ENCODE data around the gene ARFGAP3. TPM values are rescaled to one million over a fixed set of nuclear protein-coding genes. Genes with fewer than 3 reads are reported as not detected.
"Not testable (repeated sequence)": the region's sequence is repeated elsewhere in the genome, so short reads cannot be mapped to it uniquely, and the experiment has no call there.

The ARFGAP3 gene
- total RNA-seq, 2 experiments from 2014 or later: 34.5 to 38.0 TPM

DNA sequence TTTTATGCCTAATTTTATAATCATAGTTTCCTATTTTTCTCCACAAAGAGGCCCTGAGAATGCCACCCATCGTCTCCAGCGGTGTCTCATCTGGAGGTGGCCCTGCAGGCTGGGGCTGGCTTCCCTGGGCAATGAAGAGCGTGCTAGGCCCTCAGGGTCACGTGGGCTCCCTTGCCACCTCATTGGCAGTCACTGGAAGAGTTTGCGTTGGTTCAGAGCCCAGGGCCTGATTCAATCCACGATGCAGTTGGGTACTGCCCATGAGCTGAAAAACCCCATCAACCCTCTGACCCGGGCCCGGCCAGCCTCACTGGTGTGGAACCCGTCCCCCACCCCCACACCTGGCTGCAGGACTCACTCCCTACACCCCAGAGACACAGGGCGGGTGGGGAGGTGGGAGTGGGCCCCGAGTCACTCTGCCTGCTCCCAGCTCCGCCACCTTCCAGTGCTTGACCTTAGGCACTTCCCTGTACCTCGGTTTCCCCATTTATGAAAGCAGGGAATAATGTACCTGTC, 93.0 kb downstream of the ARFGAP3 start:
- POLR2A ChIA-PET: no interaction called here
- DNase-seq: no peak
- no peak for ATAC-seq (ENCODE audit: low read depth)
- no peaks in the 10 kb centered on the region for H3K36me3 Mint-ChIP-seq
- H3K4me1 Mint-ChIP-seq: no peaks in the 10 kb centered on the region
- H3K27ac Mint-ChIP-seq: no peak overlapping the region
- no peak overlapping the region for H3K4me3 Mint-ChIP-seq
- no peaks in the 10 kb centered on the region for H3K9me3 Mint-ChIP-seq
- H3K27me3 Mint-ChIP-seq: peaks cover 2% of the 10 kb centered on the region

DNA sequence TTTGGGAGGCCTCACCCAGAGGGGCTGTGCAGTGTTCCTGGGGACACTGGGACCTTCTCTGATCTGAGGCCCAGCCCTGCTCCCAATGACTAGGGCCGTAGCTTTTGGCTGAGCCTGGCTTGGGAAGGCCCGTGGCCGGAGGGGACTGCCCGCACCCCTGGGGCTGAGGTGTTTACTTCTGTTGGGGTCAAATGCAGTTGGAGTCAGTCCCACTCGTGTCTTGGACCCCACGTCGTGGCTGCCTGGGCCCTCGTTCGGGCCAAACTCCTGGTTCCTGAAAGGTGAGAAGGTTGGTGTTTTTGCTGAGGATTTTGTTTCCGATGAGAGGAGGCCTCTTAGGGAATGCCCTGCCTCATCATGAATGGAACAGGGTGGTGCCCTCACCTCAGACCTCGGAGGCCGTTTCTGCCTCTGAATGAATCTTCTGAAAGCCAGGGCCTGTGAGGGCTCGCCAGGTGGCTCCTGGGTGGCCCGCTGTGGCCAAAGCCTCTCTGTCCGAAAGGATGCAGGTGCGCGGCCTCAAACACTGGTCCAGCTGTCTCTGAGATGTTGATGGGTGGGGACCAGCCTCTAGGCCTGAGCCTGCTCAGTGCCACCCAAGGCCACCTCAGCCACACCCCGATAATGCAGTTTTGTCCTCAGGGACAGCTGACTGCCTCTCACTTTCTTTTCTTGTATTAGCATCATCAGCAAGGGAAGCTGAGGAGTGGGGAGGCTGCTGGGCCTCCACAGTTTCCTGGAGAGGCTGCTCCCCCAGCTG, 96.1 kb downstream of the ARFGAP3 start:
- DNase-seq (no peak), ATAC-seq (ENCODE audit: low read depth) (no peak)
- Mint-ChIP-seq H3K9me3 (no peaks in the 10 kb centered on the region), H3K27me3 (peaks cover 7% of the 10 kb centered on the region), H3K4me3 (no peak overlapping the region), H3K36me3 (no peaks in the 10 kb centered on the region), H3K27ac (no peak overlapping the region), H3K4me1 (no peaks in the 10 kb centered on the region)
- POLR2A ChIA-PET: no interaction called here

DNA sequence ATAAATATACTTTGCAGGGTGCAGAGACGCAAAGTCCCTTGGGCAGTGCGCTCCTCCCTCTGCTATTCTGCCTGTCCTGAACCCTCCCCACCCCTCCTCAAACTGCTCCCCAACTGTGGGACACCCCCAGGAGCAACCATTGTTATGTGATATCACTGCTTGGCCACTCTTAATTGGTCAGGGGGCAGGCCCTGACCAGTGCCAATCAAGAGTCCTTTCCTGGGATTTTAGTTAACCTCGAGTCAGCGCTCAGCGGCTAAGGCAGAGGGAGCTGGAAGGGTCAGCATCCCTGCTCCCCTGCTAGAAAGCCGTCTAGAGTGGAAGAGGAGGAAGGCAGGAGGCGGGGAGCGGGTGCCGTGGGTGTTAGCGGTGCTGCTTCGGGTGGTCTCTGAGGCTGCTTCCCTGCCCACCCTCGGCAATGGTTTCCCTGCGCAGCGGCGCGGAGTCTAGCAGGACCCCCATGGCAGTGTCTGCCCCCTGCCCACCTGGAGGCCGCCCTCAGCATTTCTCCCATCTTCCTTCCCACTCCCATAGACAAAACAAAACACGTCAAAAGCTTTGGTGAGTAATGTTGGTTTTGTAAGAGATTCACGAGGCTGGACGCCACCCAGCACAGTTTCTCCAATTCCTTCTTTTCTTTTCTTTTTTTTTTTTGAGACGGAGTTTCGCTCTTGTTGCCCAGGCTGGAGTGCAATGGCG, 98.0 kb downstream of the ARFGAP3 start:
- Mint-ChIP-seq H3K9me3 (no peaks in the 10 kb centered on the region), H3K27ac (peak overlapping the region; percentile 32), H3K4me1 (no peaks in the 10 kb centered on the region), H3K27me3 (peaks cover 7% of the 10 kb centered on the region), H3K4me3 (no peak overlapping the region), H3K36me3 (no peaks in the 10 kb centered on the region)
- DNase-seq: no peak
- ATAC-seq (ENCODE audit: low read depth): no peak
- POLR2A ChIA-PET: no interaction called here

DNA sequence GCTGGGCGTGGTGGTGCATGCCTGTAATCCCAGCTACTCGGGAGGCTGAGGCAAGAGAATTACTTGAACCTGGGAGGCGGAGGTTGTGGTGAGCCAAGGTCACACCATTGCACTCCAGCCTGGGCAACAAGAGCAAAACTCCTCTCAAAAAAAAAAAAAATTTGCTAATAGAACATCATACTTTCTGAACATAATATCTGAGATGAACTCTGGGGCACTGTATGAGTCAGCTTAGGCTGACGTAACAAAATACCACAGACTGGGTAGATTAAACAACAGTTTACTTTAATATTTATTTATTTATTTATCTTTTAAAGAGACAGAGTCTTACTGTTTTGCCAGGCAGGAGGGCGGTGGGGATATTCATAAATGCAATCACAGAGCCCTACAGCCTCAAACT, 101.5 kb downstream of the ARFGAP3 start:
- not testable (repeated sequence) for H3K9me3 Mint-ChIP-seq; H3K27ac Mint-ChIP-seq; H3K4me3 Mint-ChIP-seq; H3K27me3 Mint-ChIP-seq; ATAC-seq (ENCODE audit: low read depth); DNase-seq; H3K36me3 Mint-ChIP-seq; H3K4me1 Mint-ChIP-seq
- POLR2A ChIA-PET: interaction anchor here (0.6 to 0.7 kb wide), 2 partner anchors 143 to 549 kb away, joined by 3 to 4 read pairs; no protein-coding TSS in a partner anchor

DNA sequence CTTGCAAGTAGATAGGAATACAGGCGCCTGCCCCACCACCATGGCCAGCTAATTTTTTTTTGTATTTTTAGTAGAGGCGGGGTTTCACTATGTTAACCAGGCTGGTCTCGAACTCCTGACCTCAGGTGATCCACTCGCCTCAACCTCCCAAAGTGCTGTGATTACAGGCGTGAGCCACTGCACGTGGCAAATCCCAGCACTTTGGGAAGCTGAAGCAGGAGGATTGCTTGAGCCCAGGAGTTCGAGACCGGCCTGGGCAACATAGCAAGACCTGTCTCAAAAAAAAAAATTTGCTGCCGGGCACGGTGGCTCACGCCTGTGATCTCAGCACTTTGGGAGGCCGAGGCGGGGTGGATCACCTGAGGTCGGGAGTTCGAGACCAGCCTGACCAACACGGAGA, 102.0 kb downstream of the ARFGAP3 start:
- not testable (repeated sequence) for H3K4me3 Mint-ChIP-seq; H3K9me3 Mint-ChIP-seq; H3K27ac Mint-ChIP-seq; DNase-seq; H3K36me3 Mint-ChIP-seq; H3K4me1 Mint-ChIP-seq; H3K27me3 Mint-ChIP-seq; ATAC-seq (ENCODE audit: low read depth)
- POLR2A ChIA-PET: interaction anchor here (0.7 kb wide), 1 partner anchor 548 kb away, joined by 3 read pairs; no protein-coding TSS in a partner anchor

DNA sequence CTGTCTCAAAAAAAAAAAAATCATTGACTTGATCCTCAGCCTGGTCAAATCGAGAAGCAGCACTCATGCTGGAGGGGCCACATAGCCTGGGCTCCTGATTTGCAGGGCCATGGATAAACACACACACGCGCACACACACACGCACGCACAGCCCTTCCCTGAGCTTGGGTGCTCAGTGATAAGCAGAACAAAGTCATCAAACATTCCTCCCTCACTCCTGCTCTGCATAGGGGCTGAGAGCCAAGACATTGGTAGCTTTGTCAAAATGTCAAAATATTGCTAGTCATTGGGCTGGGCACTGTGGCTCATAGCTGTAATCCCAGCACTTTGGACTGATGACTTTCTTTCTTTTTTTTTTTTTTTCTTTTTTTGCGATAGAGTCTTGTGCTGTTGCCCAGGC, 102.4 kb downstream of the ARFGAP3 start:
- Mint-ChIP-seq H3K4me3 (no peak overlapping the region), H3K27me3 (peaks cover 5% of the 10 kb centered on the region), H3K27ac (no peak overlapping the region), H3K4me1 (no peaks in the 10 kb centered on the region), H3K36me3 (no peaks in the 10 kb centered on the region), H3K9me3 (no peaks in the 10 kb centered on the region)
- POLR2A ChIA-PET: no interaction called here
- DNase-seq (no peak), ATAC-seq (ENCODE audit: low read depth) (no peak)

DNA sequence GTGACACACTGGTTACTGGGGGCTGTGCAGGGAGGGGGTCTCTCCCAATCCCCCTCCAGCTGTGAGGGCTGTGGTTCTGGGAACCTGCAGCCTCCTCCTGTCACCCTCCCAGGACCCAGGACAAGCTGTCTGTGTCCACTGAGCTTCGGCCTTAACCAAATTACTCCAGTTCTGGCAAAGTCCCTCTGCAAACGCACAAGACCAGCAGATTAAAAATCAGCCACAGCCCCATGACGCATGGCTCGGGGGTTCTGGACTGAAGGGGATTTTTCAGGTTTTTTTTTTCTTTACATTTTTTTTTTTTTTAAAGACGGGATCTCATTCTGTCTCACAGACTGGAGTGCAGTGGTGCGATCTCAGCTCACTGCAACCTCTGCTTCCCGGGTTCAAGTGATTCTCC, 104.2 kb downstream of the ARFGAP3 start:
- POLR2A ChIA-PET: interaction anchor here (0.6 kb wide), 1 partner anchor 357 kb away, joined by 4 read pairs; no protein-coding TSS in a partner anchor
- Mint-ChIP-seq H3K9me3 (no peaks in the 10 kb centered on the region), H3K4me3 (no peak overlapping the region), H3K27me3 (peaks cover 4% of the 10 kb centered on the region), H3K27ac (no peak overlapping the region), H3K36me3 (no peaks in the 10 kb centered on the region), H3K4me1 (no peaks in the 10 kb centered on the region)
- no peak for DNase-seq
- no peak for ATAC-seq (ENCODE audit: low read depth)

DNA sequence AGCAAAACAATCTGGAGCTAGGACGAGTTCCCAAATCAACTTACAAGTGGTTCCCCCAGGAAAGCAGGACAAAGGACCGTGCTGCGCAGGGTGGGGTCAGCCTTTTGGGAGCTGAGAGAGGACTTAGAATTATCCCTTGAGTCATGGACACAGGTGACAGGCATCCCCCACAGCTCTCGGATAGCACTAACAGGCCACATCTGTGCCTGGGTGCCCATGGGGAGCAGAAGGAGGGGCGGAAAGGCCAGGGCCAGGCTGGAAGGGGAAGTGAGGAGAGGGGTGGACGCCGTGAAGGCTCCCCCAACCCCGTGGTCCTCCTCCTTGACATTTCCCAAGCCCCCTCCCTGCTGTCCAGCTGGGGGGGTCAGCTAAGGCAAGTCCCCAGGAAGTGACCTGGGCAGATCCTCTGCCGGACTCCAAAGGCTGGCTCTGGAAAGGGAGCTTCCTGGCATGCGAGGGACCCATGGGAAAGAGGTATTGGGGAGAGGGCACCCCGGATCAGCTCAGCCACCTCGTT, 104.8 kb downstream of the ARFGAP3 start:
- no peaks in the 10 kb centered on the region for H3K9me3 Mint-ChIP-seq
- no peak overlapping the region for H3K4me3 Mint-ChIP-seq
- POLR2A ChIA-PET: no interaction called here
- no peaks in the 10 kb centered on the region for H3K27me3 Mint-ChIP-seq
- H3K36me3 Mint-ChIP-seq: no peaks in the 10 kb centered on the region
- H3K4me1 Mint-ChIP-seq: no peaks in the 10 kb centered on the region
- no peak for ATAC-seq (ENCODE audit: low read depth)
- DNase-seq: no peak
- H3K27ac Mint-ChIP-seq: no peak overlapping the region

DNA sequence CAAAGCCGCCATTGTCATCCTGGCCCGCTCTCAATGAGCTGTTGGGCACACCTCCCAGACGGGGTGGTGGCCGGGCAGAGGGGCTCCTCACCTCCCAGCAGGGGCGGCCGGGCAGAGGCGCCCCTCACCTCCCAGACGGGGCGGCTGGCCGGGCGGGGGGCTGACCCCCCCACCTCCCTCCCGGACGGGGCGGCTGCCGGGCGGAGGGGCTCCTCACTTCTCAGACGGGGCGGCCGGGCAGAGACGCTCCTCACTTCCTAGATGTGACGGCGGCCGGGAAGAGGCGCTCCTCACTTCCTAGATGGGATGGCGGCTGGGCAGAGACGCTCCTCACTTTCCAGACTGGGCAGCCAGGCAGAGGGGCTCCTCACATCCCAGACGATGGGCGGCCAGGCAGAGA, 106.7 kb downstream of the ARFGAP3 start:
- H3K27ac Mint-ChIP-seq; H3K9me3 Mint-ChIP-seq; H3K4me3 Mint-ChIP-seq; DNase-seq; H3K4me1 Mint-ChIP-seq; H3K36me3 Mint-ChIP-seq; H3K27me3 Mint-ChIP-seq; POLR2A ChIA-PET; ATAC-seq (ENCODE audit: low read depth): not testable (repeated sequence)

DNA sequence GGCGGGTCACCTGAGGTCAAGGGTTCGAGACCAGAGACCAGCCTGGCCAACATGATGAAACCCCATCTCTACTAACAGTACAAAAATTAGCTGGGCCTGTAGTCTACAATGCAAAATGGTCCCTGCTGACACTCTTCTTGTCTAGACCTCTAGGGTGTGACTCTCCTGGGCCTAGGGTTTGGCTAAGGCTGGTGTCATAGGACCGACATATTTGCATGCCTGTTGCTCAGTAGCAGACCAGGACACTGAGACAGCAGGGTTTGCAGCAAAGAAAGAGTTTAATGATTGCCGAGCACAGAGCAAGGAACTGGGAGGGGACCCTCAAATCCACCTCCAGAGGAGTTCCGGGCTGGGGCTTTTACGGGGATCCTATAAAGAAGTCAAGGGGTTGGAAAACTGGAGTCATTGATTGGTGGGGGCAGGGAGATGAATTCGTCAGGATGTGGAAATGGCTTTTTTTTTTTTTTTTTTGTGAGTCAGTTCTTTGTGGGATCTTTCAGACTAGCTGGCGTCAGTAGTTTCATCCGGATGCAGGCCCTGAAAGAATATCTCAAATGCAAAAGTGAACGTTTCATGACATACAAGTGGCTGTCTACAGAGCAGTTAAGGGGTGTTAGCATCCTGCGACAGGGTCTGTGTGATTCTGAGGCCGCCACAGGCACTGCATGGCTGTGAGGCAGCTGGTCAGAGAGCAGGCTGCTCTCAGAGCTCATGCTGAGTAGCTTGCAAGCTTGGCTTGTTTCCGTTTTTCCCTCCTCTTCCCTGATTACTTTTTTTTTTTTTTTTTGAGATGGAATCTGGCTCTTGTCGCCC, 109.2 kb downstream of the ARFGAP3 start:
- Mint-ChIP-seq H3K4me3 (no peak overlapping the region), H3K27ac (no peak overlapping the region), H3K36me3 (no peaks in the 10 kb centered on the region), H3K27me3 (no peaks in the 10 kb centered on the region), H3K4me1 (no peaks in the 10 kb centered on the region), H3K9me3 (no peaks in the 10 kb centered on the region)
- ATAC-seq (ENCODE audit: low read depth) (no peak), DNase-seq (no peak)
- POLR2A ChIA-PET: no interaction called here

Other genes with a start within 250 kb of the ARFGAP3 start
- gene POLDIP3, start 242.4 kb downstream of the ARFGAP3 start, total RNA-seq: 10 to 100 TPM; 84.7 to 86.0 TPM
- gene ATP5MGL, start 216.7 kb downstream of the ARFGAP3 start, total RNA-seq: 1 to 10 TPM; 1.3 to 1.9 TPM
- gene CYB5R3, start 207.9 kb downstream of the ARFGAP3 start, total RNA-seq: 10 to 100 TPM; 61.3 to 65.4 TPM
- not detected for gene A4GALT, start 136.4 kb downstream of the ARFGAP3 start, total RNA-seq
- gene PACSIN2, start 157.9 kb upstream of the ARFGAP3 start, total RNA-seq: 10 to 100 TPM; 33.6 to 35.8 TPM
- gene TTLL1, start 232.1 kb upstream of the ARFGAP3 start, total RNA-seq: 10 to 100 TPM in 1 of 2 experiments, 1 to 10 TPM in 1; 9.1 to 10.7 TPM